Measurements from ENCODE around the gene CAMSAP2.

Gene CAMSAP2

GRCh38 chr1:200856716-200857357, 118.1 kb downstream of the CAMSAP2 start:
- no peak for DNase-seq

- DNase-seq, result no peak
Observed at GRCh38 chr1:200857804-200858203, 119.1 kb downstream of the CAMSAP2 start.

GRCh38 chr1:200861937-200862647, 123.4 kb downstream of the CAMSAP2 start:
- DNase-seq, result no peak

- no peak for DNase-seq
Observed at GRCh38 chr1:200862713-200863415, 124.2 kb downstream of the CAMSAP2 start.

- DNase-seq, result no peak
Observed at GRCh38 chr1:200866116-200866515, 127.4 kb downstream of the CAMSAP2 start.

- DNase-seq, result no peak
Observed at GRCh38 chr1:200866521-200866920, 127.8 kb downstream of the CAMSAP2 start.

- no peak for DNase-seq
Observed at GRCh38 chr1:200867018-200867811, 128.5 kb downstream of the CAMSAP2 start.

- DNase-seq, result no peak
Observed at GRCh38 chr1:200869376-200869752, 130.7 kb downstream of the CAMSAP2 start.

- DNase-seq, result no peak
Observed at GRCh38 chr1:200869753-200870391, 131.2 kb downstream of the CAMSAP2 start.

GRCh38 chr1:200872446-200873115, 133.9 kb downstream of the CAMSAP2 start, which contains the start of gene GPR25:
TSS of gene GPR25 (plus strand) at chr1:200872981. CDS start at chr1:200873038, 57 bp downstream.
- DNase-seq, result no peak

- no peak for DNase-seq
Observed at GRCh38 chr1:200873116-200873670, 134.5 kb downstream of the CAMSAP2 start.

- DNase-seq, result no peak
Observed at GRCh38 chr1:200873671-200874397, 135.1 kb downstream of the CAMSAP2 start.

- no peak for DNase-seq
Observed at GRCh38 chr1:200874694-200875093, 136.0 kb downstream of the CAMSAP2 start.

GRCh38 chr1:200875416-200875815, 136.7 kb downstream of the CAMSAP2 start:
- DNase-seq, result no peak

GRCh38 chr1:200877010-200877409, 138.3 kb downstream of the CAMSAP2 start:
- no peak for DNase-seq

- DNase-seq, result no peak
Observed at GRCh38 chr1:200877839-200878551, 139.3 kb downstream of the CAMSAP2 start.

- DNase-seq, result no peak
Observed at GRCh38 chr1:200880212-200880611, 141.5 kb downstream of the CAMSAP2 start.

GRCh38 chr1:200883118-200883517, 144.4 kb downstream of the CAMSAP2 start:
- DNase-seq, result no peak

- no peak for DNase-seq
Observed at GRCh38 chr1:200885623-200886402, 147.1 kb downstream of the CAMSAP2 start.

Data from left hindlimb (tissue), 1 donor.